Astrocyte (in vitro differentiated cells and primary cell): ENCODE measurements around the gene GALNT18. TPM values are rescaled to one million over a fixed set of nuclear protein-coding genes. Genes with fewer than 3 reads are reported as not detected.

ENCODE experiments used
- DNase-seq: peaks from one replicate; pipeline ENCODE4 v3.0.0-alpha.2; 2010; ENCODE audit warnings: low read depth
- FAIRE-seq: peaks from 2 replicates; lab custom pipeline; 2011; peaks lifted over from hg19 to GRCh38; lab: Jason Lieb, UNC
- H2AFZ ChIP-seq: 2 replicates; pipeline ENCODE4 v1.6.0; 2012; ENCODE audit warnings: low read depth, low read length, inconsistent platforms
- H3K27ac ChIP-seq: 2 replicates; pipeline ENCODE4 v1.5.1; 2011; ENCODE audit warnings: low read depth, low read length, inconsistent platforms
- H3K27me3 ChIP-seq: 2 replicates; pipeline ENCODE4 v1.6.0; 2011; ENCODE audit warnings: low read length, inconsistent platforms; ENCODE audit not compliant: insufficient read depth
- H3K36me3 ChIP-seq: 2 replicates; pipeline ENCODE4 v1.5.1; 2011; ENCODE audit warnings: low read length, inconsistent platforms; ENCODE audit not compliant: insufficient read depth
- H3K4me1 ChIP-seq: 2 replicates; pipeline ENCODE4 v1.5.1; 2011; ENCODE audit warnings: low read length, inconsistent platforms; ENCODE audit not compliant: insufficient read depth
- H3K4me2 ChIP-seq: 2 replicates; pipeline ENCODE4 v1.6.0; 2012; ENCODE audit warnings: low read length, inconsistent platforms
- H3K4me3 ChIP-seq: 2 replicates; pipeline ENCODE4 v1.5.1; 2011; ENCODE audit warnings: low read depth, mild to moderate bottlenecking, low read length, inconsistent platforms; ENCODE audit not compliant: insufficient read depth
- H3K79me2 ChIP-seq: 2 replicates; pipeline ENCODE4 v1.6.0; 2012; ENCODE audit warnings: mild to moderate bottlenecking, low read length, inconsistent platforms; ENCODE audit not compliant: insufficient read depth
- H3K9ac ChIP-seq: 2 replicates; pipeline ENCODE4 v1.6.0; 2012; ENCODE audit warnings: mild to moderate bottlenecking, low read length, inconsistent platforms
- H3K9me3 ChIP-seq: 2 replicates; pipeline ENCODE4 v1.5.1; 2012; ENCODE audit warnings: low read depth, mild to moderate bottlenecking, low read length, inconsistent platforms; ENCODE audit not compliant: insufficient read depth
- H4K20me1 ChIP-seq: 2 replicates; pipeline ENCODE4 v1.6.0; 2012; ENCODE audit warnings: low read length, inconsistent platforms; ENCODE audit not compliant: insufficient read depth
- H3K27ac Mint-ChIP-seq: one replicate; pipeline ENCODE4 v1.8.0; 2021; ENCODE audit warnings: mild to moderate bottlenecking, mixed read lengths; ENCODE audit not compliant: unreplicated experiment
- H3K27me3 Mint-ChIP-seq: one replicate; pipeline ENCODE4 v1.8.0; 2021; ENCODE audit warnings: low read depth, mixed read lengths; ENCODE audit not compliant: unreplicated experiment
- H3K36me3 Mint-ChIP-seq: one replicate; pipeline ENCODE4 v1.8.0; 2021; ENCODE audit warnings: low read depth, mixed read lengths; ENCODE audit not compliant: unreplicated experiment
- H3K4me1 Mint-ChIP-seq: one replicate; pipeline ENCODE4 v1.8.0; 2021; ENCODE audit warnings: low read depth, mixed read lengths; ENCODE audit not compliant: unreplicated experiment
- H3K4me3 Mint-ChIP-seq: one replicate; pipeline ENCODE4 v1.8.0; 2021; ENCODE audit warnings: mild to moderate bottlenecking, moderate library complexity, mixed read lengths; ENCODE audit not compliant: unreplicated experiment
- H3K9me3 Mint-ChIP-seq: one replicate; pipeline ENCODE4 v1.8.0; 2021; ENCODE audit warnings: mild to moderate bottlenecking, mixed read lengths; ENCODE audit not compliant: unreplicated experiment
- EZH2 ChIP-seq: IDR thresholded peaks from 2 replicates; pipeline ENCODE4 v1.6.1; 2012; ENCODE audit warnings: mild to moderate bottlenecking, low read length, inconsistent platforms; ENCODE audit not compliant: insufficient read depth
- total RNA-seq: library from RNA; stranded (reverse); gene quantifications from 2 replicates; pipeline ENCODE4 v1.2.1, GENCODE V29; 2021
- TF ChIP-seq, protein P1 (sequence below): IDR thresholded peaks from 2 replicates; pipeline ENCODE4 v1.5.1; 2011; ENCODE audit warnings: low read depth, mild to moderate bottlenecking, inconsistent platforms, low read length, moderate library complexity; ENCODE audit not compliant: insufficient read depth

Gene GALNT18
- total RNA-seq, 1 donor from 2014 or later = 6.5 TPM

DNA sequence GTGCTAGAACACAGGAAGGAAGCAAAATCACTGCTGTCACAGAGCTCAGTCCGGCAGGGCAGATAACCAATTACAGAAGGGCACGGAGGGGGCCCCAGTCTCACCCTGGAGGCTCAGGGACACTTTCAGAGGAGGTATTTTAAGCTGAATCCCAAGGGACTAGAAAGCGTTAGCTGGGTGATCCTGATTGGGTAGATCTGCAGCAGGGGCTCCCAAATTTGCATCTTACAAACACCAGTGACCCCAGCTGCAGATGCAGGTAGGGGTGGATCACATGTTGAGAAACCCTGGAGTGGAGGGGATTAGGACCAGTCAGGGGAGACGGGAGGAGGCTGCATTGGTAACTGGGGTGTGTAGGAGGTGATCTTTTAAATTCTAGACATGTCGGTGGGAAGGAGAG, 360.2 kb downstream of the GALNT18 start:
- no peak for DNase-seq
- TF ChIP-seq, protein P1, sequence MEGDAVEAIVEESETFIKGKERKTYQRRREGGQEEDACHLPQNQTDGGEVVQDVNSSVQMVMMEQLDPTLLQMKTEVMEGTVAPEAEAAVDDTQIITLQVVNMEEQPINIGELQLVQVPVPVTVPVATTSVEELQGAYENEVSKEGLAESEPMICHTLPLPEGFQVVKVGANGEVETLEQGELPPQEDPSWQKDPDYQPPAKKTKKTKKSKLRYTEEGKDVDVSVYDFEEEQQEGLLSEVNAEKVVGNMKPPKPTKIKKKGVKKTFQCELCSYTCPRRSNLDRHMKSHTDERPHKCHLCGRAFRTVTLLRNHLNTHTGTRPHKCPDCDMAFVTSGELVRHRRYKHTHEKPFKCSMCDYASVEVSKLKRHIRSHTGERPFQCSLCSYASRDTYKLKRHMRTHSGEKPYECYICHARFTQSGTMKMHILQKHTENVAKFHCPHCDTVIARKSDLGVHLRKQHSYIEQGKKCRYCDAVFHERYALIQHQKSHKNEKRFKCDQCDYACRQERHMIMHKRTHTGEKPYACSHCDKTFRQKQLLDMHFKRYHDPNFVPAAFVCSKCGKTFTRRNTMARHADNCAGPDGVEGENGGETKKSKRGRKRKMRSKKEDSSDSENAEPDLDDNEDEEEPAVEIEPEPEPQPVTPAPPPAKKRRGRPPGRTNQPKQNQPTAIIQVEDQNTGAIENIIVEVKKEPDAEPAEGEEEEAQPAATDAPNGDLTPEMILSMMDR = no peak
- TF ChIP-seq EZH2 = no peak
- no peak overlapping the region for H3K27ac Mint-ChIP-seq
- H3K36me3 Mint-ChIP-seq = no peaks in the 10 kb centered on the region
- Histone ChIP-seq H2AFZ (no peak overlapping the region), H3K79me2 (no peaks in the 10 kb centered on the region), H3K9ac (no peak overlapping the region), H4K20me1 (no peaks in the 10 kb centered on the region), H3K9me3 (no peaks in the 10 kb centered on the region), H3K27ac (no peak overlapping the region), H3K4me3 (no peak overlapping the region), H3K4me2 (no peak overlapping the region), H3K27me3 (peaks cover 3% of the 10 kb centered on the region), H3K36me3 (no peaks in the 10 kb centered on the region), H3K4me1 (no peaks in the 10 kb centered on the region)
- peaks cover 21% of the 10 kb centered on the region for H3K4me1 Mint-ChIP-seq
- no peak for FAIRE-seq
- H3K9me3 Mint-ChIP-seq = peaks cover 4% of the 10 kb centered on the region
- peaks cover 25% of the 10 kb centered on the region for H3K27me3 Mint-ChIP-seq
- H3K4me3 Mint-ChIP-seq = no peak overlapping the region

DNA sequence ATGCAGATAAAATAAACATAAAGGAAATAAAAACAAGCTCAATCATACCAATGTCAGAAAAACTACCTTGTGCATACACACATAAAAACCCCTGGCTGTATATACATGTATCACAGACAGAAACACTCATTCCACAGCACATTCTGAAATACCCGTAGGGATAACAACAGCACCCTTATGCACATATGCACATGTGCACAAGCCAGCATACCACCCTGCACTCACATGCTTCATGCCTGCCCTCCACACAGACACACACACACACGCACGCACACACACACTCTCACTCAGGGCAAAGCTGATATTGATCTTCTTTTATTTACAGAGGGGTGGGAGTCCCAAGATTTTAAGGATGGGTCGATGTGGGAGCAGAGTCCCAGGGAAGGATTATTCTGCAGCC, 360.9 kb downstream of the GALNT18 start:
- peaks cover 25% of the 10 kb centered on the region for H3K27me3 Mint-ChIP-seq
- no peak overlapping the region for H3K9ac ChIP-seq
- no peaks in the 10 kb centered on the region for H3K36me3 ChIP-seq
- no peaks in the 10 kb centered on the region for H3K9me3 ChIP-seq
- TF ChIP-seq, protein P1 = no peak
- no peak for TF ChIP-seq EZH2
- no peak overlapping the region for H3K4me2 ChIP-seq
- peaks cover 4% of the 10 kb centered on the region for H3K9me3 Mint-ChIP-seq
- no peak overlapping the region for H3K27ac Mint-ChIP-seq
- peaks cover 15% of the 10 kb centered on the region for H3K4me1 Mint-ChIP-seq
- peaks cover 3% of the 10 kb centered on the region for H3K27me3 ChIP-seq
- no peak overlapping the region for H3K27ac ChIP-seq
- DNase-seq (no peak), FAIRE-seq (no peak)
- no peaks in the 10 kb centered on the region for H3K36me3 Mint-ChIP-seq
- no peaks in the 10 kb centered on the region for H4K20me1 ChIP-seq
- no peaks in the 10 kb centered on the region for H3K4me1 ChIP-seq
- no peaks in the 10 kb centered on the region for H3K79me2 ChIP-seq
- no peak overlapping the region for H3K4me3 Mint-ChIP-seq
- no peak overlapping the region for H2AFZ ChIP-seq
- H3K4me3 ChIP-seq = no peak overlapping the region

DNA sequence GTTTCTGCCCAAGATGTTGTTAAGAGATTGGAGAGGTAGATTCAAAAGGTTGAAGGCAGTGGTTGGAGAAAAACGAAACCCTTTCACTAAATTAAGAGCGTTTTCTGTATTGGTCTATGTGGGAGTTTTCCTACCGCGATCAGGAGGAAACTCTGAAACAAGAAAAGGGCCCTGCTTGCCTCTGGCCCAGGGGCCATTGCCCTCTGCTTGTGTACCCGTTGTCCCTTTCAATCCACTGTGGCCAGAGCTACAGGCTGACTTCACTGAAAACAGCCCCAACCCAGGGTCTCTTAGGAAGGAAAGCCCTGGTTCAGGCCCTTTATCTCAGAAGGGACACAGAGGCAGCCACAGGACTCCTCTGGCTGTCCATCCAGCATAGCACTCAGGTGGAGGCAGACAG, 367.8 kb downstream of the GALNT18 start:
- H3K9me3 Mint-ChIP-seq = peaks cover 3% of the 10 kb centered on the region
- no peaks in the 10 kb centered on the region for H3K79me2 ChIP-seq
- no peak for FAIRE-seq
- no peak overlapping the region for H3K9ac ChIP-seq
- no peak for TF ChIP-seq EZH2
- TF ChIP-seq, protein P1 = no peak
- no peak overlapping the region for H3K27ac ChIP-seq
- peaks cover 4% of the 10 kb centered on the region for H3K36me3 Mint-ChIP-seq
- no peak overlapping the region for H3K4me3 ChIP-seq
- DNase-seq = no peak
- H3K9me3 ChIP-seq = no peaks in the 10 kb centered on the region
- H3K27me3 ChIP-seq = peaks cover 6% of the 10 kb centered on the region
- no peaks in the 10 kb centered on the region for H3K36me3 ChIP-seq
- H3K4me3 Mint-ChIP-seq = no peak overlapping the region
- no peaks in the 10 kb centered on the region for H3K4me1 ChIP-seq
- no peak overlapping the region for H2AFZ ChIP-seq
- no peak overlapping the region for H3K4me2 ChIP-seq
- H3K27ac Mint-ChIP-seq = no peak overlapping the region
- no peaks in the 10 kb centered on the region for H4K20me1 ChIP-seq
- peaks cover 14% of the 10 kb centered on the region for H3K4me1 Mint-ChIP-seq
- peaks cover 24% of the 10 kb centered on the region for H3K27me3 Mint-ChIP-seq
